ENCODE measurements around the gene TM4SF1.

The TM4SF1 gene

GRCh38 chr3:149390772-149391212 lies 13.3 kb upstream of the TM4SF1 start (continued):
- TF ChIP-seq TSHZ2 (CRISPR knock-in tag; IDR thresholded peaks at IDR 0.05): no peak
- TF ChIP-seq ISL1 (CRISPR knock-in tag; IDR thresholded peaks at IDR 0.05): no peak
- no peak for TF ChIP-seq ZNF8 (CRISPR knock-in tag; IDR thresholded peaks at IDR 0.05)
- TF ChIP-seq ZFP3 (CRISPR knock-in tag; IDR thresholded peaks at IDR 0.05): no peak

GRCh38 chr3:149390294-149390693 lies 12.8 kb upstream of the TM4SF1 start:
- no peak for TF ChIP-seq ARNTL (CRISPR knock-in tag; IDR thresholded peaks at IDR 0.05; ENCODE audit: borderline replicate concordance, low read depth)
- no peak for TF ChIP-seq POU6F1 (CRISPR knock-in tag; IDR thresholded peaks at IDR 0.05; ENCODE audit: borderline replicate concordance, low read depth)
- no peak for TF ChIP-seq RARB (CRISPR knock-in tag; IDR thresholded peaks at IDR 0.05)
- no peak for TF ChIP-seq GLIS3 (CRISPR knock-in tag; IDR thresholded peaks at IDR 0.05)
- no peak for TF ChIP-seq TOX (CRISPR knock-in tag; IDR thresholded peaks at IDR 0.05; ENCODE audit: borderline replicate concordance)
- no peak for TF ChIP-seq ZFP3 (CRISPR knock-in tag; IDR thresholded peaks at IDR 0.05)
- TF ChIP-seq TCF4 (CRISPR knock-in tag; IDR thresholded peaks at IDR 0.05; ENCODE audit: borderline replicate concordance): no peak
- TF ChIP-seq ZNF8 (CRISPR knock-in tag; IDR thresholded peaks at IDR 0.05): no peak
- TF ChIP-seq ZC3H10 (CRISPR knock-in tag; IDR thresholded peaks at IDR 0.05): no peak
- no peak for TF ChIP-seq BACH2 (CRISPR knock-in tag; IDR thresholded peaks at IDR 0.05; ENCODE audit: borderline replicate concordance)
- no peak for TF ChIP-seq CSDC2 (CRISPR knock-in tag; IDR thresholded peaks at IDR 0.05)
- no peak for TF ChIP-seq TSHZ2 (CRISPR knock-in tag; IDR thresholded peaks at IDR 0.05)
- no peak for TF ChIP-seq ZFP30 (CRISPR knock-in tag; IDR thresholded peaks at IDR 0.05)
- no peak for TF ChIP-seq SNAI2 (CRISPR knock-in tag; IDR thresholded peaks at IDR 0.05)
- no peak for TF ChIP-seq ISL1 (CRISPR knock-in tag; IDR thresholded peaks at IDR 0.05)
- TF ChIP-seq ZNF70 (CRISPR knock-in tag; IDR thresholded peaks at IDR 0.05): no peak
- TF ChIP-seq PPARA (CRISPR knock-in tag; IDR thresholded peaks at IDR 0.05; ENCODE audit: borderline replicate concordance): no peak
- no peak for TF ChIP-seq OSR1 (CRISPR knock-in tag; IDR thresholded peaks at IDR 0.05)
- TF ChIP-seq PATZ1 (CRISPR knock-in tag; IDR thresholded peaks at IDR 0.05; ENCODE audit: borderline replicate concordance): no peak
- TF ChIP-seq CSRNP3 (CRISPR knock-in tag; IDR thresholded peaks at IDR 0.05): no peak
- ATAC-seq: no peak
